Measurements from ENCODE around the gene RNPEP. TPM values are rescaled to one million over a fixed set of nuclear protein-coding genes. Genes with fewer than 3 reads are reported as not detected.
A peak's percentile ranks its signal among the peaks of the same experiment; 100 is the strongest.

The RNPEP gene
- total RNA-seq, 1 donor: 93.7 TPM

DNA sequence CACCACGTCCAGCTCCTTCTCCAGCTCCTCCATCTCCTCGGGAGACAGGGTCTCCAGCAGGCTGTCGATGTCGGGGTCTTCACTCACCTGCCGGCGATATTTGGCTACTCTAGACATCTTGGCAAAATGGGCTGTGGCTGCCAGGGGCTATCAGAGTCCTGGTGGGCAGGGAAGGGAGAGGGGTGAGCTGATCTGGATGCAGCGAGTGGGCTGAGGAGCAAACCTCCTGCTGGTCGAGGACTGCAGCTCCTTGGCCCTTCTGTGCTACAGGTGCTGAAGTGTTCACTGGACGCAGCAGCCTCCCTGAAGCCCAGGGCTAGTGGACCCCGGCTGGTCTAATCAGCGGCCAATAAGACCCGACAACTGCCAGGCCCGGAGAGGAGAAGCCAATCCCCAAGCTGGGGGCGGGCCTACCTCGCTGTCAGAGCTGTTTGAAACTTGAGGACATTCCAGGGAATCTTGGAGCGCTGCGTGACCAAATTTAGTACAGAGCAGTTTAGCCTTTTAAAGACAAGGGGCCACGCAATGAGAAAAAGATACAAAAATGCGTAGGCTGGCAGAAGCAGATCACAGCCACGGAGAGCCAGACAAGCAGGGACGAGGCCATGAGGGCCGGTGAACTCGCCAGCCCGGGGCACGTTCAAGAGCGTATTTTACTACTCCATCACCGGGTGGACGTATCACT, 36.1 kb upstream of the RNPEP start, which contains the start of gene LMOD1:
LMOD1 (minus strand) TSS at position 325 of the 685 bp plus-strand sequence; CDS start at position 117, 208 bp downstream.
- peak within 1 kb of the TSS; percentile 79 for H3K4me3 ChIP-seq (ENCODE audit: low read depth, low read length)
- peak; percentile 96 for DNase-seq (ENCODE audit: low read depth)

DNA sequence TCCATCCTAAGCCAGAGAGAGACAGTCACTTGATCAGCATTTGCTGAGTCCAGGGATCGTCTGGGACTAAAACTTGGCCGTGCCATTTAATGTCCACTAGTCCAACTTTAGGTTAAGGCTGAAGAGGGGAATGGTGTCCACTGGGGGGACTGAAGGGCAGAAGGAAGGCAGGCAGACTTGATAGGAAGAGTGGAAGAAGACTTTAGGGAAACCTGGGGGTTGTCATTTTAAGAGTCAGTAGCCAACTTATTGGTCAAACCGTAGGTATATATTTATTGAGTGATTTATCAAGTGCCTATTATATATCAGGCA, 34.8 kb upstream of the RNPEP start:
- TF ChIP-seq, protein P1, sequence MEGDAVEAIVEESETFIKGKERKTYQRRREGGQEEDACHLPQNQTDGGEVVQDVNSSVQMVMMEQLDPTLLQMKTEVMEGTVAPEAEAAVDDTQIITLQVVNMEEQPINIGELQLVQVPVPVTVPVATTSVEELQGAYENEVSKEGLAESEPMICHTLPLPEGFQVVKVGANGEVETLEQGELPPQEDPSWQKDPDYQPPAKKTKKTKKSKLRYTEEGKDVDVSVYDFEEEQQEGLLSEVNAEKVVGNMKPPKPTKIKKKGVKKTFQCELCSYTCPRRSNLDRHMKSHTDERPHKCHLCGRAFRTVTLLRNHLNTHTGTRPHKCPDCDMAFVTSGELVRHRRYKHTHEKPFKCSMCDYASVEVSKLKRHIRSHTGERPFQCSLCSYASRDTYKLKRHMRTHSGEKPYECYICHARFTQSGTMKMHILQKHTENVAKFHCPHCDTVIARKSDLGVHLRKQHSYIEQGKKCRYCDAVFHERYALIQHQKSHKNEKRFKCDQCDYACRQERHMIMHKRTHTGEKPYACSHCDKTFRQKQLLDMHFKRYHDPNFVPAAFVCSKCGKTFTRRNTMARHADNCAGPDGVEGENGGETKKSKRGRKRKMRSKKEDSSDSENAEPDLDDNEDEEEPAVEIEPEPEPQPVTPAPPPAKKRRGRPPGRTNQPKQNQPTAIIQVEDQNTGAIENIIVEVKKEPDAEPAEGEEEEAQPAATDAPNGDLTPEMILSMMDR (IDR thresholded peaks at IDR 0.05; ENCODE audit: insufficient read depth, low read depth, low read length): no peak
- DNase-seq (ENCODE audit: low read depth): no peak
- no peak overlapping the region for H3K4me3 ChIP-seq (ENCODE audit: low read depth, low read length)

More for the DNA sequence above, 36.1 kb upstream of the RNPEP start, which contains the start of gene LMOD1:
- TF ChIP-seq, protein P1 (IDR thresholded peaks at IDR 0.05; ENCODE audit: insufficient read depth, low read depth, low read length): no peak

GRCh38 chr1:201949491-201949890, 33.0 kb upstream of the RNPEP start:
- no peak for DNase-seq (ENCODE audit: low read depth)
- TF ChIP-seq, protein P1 (IDR thresholded peaks at IDR 0.05; ENCODE audit: insufficient read depth, low read depth, low read length): no peak
- no peak overlapping the region for H3K4me3 ChIP-seq (ENCODE audit: low read depth, low read length)

DNA sequence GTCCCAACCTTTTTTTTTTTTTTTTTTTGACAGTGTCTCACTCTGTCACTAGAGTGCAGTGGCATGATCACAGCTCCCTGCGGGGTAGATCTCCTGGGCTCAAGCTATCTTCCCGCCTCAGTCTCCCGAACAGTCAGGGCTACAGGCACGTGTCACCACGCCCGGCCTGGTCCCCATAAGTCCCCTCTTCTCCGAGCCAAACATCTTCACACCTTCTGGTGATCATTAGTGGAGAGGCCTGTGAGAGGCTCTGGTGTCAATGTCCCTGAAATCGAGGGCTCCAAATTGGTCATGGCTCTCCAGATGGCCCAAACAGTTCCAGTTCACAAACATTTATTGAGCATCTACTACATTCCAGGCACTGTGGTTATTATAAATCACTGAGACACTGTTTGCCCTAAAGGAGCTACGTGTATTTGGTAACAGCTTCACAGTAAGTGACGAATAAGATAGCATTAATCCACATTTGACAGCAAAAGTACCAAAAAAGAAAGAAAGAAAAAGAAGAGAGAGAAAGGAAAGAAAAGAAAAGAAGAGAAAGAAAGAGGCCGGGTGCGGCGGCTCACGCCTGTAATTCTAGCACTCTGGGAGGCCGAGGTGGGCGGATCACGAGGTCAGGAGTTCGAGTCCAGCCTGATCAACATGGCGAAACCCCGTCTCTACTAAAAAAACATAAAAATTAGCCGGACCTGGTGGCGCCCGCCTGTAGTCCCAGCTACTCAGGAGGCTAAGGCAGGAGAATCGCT, 28.0 kb upstream of the RNPEP start:
- DNase-seq (ENCODE audit: low read depth): no peak
- peak overlapping the region; percentile 100 for H3K4me3 ChIP-seq (ENCODE audit: low read depth, low read length)
- TF ChIP-seq, protein P1 (IDR thresholded peaks at IDR 0.05; ENCODE audit: insufficient read depth, low read depth, low read length): no peak

- peak; percentile 99 for DNase-seq (ENCODE audit: low read depth)
- TF ChIP-seq, protein P1 (IDR thresholded peaks at IDR 0.05; ENCODE audit: insufficient read depth, low read depth, low read length): no peak
- H3K4me3 ChIP-seq (ENCODE audit: low read depth, low read length): peak within 1 kb of the TSS; percentile 100
Measured at GRCh38 chr1:201955009-201955728, 27.3 kb upstream of the RNPEP start, which contains the start of gene TIMM17A. Gene TIMM17A (plus strand): TSS chr1:201955503. CDS start chr1:201955527, 24 bp downstream.

GRCh38 chr1:201955729-201956143, 26.7 kb upstream of the RNPEP start:
- H3K4me3 ChIP-seq (ENCODE audit: low read depth, low read length): peak overlapping the region; percentile 100
- no peak for DNase-seq (ENCODE audit: low read depth)
- TF ChIP-seq, protein P1 (IDR thresholded peaks at IDR 0.05; ENCODE audit: insufficient read depth, low read depth, low read length): no peak

All from fibroblast of villous mesenchyme (primary cell).